ENCODE measurements around the gene KLK5.

KLK5 gene

GRCh38 chr19:50968716-50969412 is 16.0 kb upstream of the KLK5 start:
- no peak for DNase-seq

GRCh38 chr19:50967929-50968715 is 15.3 kb upstream of the KLK5 start:
- no peak for DNase-seq

GRCh38 chr19:50964266-50964665 is 11.4 kb upstream of the KLK5 start:
- no peak for DNase-seq

GRCh38 chr19:50963381-50963780 is 10.5 kb upstream of the KLK5 start:
- DNase-seq, result no peak

- DNase-seq, result no peak
Observed at GRCh38 chr19:50962245-50962644, 9.4 kb upstream of the KLK5 start.

GRCh38 chr19:50959731-50960500 is 7.1 kb upstream of the KLK5 start:
- DNase-seq, result no peak

DNA sequence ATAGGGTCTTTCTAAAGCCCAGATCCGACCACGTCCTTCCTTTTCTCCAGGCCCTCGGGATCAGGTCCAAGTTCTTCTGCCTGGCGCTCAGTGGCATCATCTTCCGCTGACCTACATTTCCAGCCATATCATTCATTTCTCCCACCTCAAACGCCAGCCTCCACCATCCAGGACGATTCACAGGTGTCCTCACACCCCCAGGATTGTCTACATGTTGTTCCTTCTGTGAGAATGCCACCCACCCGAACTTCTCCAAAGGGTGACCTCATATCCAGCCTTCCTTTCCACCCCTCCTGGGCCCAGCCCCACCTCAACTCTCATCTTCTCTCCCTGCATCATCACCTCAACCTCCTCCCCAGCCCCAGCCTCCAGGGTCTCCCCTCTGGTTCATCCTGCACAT is 4.7 kb upstream of the KLK5 start:
- DNase-seq, result no peak

DNA sequence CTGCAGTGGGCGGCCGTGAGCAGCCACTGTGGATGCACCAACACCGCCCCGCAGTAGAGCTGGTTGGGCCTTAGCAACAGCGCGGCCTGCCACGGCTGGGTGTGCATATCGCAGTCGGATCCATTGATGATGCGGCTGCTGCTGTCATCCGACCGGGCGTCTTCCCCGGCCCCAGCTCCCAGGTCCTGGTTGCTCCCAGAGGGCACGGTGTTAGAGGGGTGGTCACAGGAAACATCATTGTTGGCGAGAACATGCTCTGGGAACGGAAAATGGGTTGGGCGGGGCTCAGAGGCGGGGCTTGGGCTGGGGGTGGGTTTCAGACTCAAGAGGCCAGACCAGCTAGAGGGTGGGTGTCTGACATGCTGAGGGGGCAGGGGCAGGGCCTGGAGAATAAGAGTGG is 3.0 kb downstream of the KLK5 start:
- DNase-seq, result no peak

DNA sequence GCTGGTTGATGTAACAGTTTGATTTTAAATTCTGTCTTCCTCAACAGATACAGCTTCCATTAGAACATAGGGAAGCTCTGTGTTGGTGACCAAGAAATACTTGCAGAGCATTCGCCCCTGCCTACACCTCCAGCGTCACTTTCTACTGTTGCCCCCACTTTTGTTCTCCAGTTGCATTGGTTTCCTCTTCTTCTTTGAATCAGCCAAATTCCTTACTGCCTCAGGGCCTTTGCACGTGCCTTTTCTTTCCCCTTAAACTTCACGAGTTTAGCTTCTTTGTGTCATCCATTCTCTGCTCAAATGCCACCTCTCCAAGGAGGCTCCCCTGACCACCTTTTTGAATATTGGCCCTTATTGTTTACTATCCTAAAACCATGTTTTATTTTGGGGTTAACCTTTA is 5.7 kb downstream of the KLK5 start:
- no peak for DNase-seq

GRCh38 chr19:50944795-50945194 is 8.0 kb downstream of the KLK5 start:
- no peak for DNase-seq

DNA sequence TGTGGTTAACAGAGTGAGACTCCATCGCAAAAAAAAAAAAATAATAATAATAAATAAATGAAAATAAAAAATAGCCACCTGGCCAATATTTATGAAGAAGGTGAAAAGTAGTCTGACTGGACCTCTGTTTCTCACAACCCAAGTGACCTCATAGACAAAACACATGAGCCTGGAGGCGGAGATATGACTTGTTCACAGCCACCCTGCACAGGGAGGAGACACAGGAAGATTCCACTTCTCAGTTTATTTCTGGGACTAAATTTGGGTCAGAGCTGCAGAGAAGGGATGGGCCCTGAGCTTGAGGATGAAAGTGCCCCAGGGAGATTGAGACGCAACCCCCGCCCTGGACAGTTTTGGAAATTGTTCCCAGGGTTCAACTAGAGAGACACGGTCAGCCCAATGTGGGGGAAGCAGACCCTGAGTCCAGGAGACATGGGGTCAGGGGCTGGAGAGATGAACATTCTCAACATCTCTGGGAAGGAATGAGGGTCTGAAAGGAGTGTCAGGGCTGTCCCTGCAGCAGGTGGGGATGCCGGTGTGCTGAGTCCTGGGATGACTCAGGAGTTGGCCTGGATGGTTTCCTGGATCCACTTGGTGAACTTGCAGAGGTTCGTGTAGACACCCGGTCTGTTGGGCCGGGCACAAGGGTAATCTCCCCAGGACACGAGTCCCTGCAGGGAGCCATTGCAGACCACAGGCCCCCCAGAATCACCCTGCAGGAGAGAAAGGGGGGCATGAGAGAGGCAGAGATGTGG is 9.6 kb downstream of the KLK5 start:
- no peak for DNase-seq

- DNase-seq, result no peak
Observed at GRCh38 chr19:50939596-50939995, 13.2 kb downstream of the KLK5 start.

GRCh38 chr19:50933640-50934039 is 19.2 kb downstream of the KLK5 start:
- DNase-seq, result peak; percentile 5

GRCh38 chr19:50932690-50933083 is 20.2 kb downstream of the KLK5 start:
- DNase-seq, result no peak

DNA sequence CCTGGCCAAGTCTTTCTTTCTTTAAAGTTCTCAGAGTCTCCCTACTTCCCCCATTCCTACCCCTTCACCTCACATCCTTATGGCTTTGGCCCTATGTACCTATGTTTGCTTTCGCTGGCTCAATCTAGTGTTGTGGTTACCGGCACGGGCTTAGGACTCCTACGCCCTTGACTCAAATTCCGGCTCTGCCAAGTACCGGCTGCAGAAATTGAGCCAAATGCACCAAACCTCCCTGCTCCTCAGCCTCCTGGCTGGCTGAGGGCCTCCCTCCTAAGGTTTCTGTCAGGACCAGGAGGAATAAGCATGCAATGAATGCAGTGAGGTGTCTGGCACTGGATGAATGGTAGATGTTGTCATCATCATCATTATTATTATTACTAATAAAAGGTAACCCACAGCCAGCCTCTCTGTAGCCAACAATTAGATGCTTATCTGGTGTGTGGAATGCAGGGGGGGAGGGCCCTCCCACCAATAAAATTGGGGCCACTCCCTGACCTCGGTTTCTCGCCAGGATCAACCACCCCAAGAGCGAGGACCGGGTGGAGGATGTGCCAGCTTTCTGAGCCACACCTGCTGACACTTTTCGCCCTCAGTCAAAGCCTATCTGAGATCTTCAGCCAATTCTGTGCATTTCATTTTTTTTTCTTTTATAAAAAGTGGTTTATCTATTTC is 20.7 kb downstream of the KLK5 start:
- no peak for DNase-seq

DNA sequence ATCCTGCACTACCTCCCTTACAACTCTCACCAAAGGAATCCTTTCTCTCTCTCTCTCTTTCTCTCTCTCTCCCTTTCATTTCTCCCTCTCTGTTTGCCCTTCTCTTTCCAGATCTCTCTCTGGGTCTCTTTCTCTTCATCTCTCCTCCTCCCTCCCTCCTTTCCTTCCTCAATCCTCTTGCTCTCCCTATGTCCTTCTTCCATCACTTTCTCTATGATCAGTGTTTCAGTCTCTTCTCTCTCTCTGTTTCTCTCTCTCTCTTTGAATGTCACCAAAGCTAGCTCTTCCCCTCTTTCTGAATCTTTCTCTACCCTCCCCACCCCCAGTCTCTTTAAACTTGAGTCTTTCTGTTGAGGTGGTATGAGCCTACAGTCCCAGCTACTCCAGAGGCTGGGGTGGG is 21.8 kb downstream of the KLK5 start:
- DNase-seq, result no peak

GRCh38 chr19:50928831-50929230 is 24.0 kb downstream of the KLK5 start:
- no peak for DNase-seq

DNA sequence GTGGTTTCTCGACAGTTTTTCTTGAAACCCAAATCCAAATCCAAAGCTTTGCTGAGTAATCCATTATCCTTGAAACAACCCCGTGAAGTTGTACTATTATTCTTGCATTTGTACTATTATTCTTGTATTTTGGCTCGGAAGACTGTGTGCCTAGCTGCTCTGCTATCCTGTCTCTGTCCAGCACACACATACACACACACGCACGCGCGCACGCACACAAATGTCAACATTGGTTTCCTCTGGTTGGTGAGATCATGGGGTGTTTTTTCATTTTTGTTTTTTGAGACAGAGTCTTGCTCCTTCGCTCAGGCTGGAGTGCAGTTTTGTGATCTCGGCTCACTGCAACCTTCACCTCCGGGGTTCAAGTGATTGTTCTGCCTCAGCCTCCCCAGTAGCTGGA is 26.7 kb downstream of the KLK5 start:
- DNase-seq, result no peak

DNA sequence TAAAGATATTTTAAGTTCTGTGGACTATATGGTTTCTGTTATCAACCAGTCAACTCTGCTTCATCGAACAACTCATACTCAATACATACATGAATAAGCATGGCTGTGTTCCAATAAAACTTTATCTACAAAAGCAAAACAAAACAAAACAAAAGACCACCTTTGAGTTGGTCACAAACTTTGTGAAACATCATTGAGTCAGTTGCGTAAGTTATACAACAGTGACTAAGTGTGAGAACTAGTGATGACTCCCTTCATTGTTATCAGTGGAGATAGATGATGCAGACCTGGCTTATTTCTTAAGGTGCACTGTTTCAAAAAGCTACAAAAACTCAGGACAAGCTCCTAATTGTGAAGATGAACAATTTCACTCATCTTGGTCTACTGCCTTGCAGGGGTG is 27.1 kb downstream of the KLK5 start:
- no peak for DNase-seq

DNA sequence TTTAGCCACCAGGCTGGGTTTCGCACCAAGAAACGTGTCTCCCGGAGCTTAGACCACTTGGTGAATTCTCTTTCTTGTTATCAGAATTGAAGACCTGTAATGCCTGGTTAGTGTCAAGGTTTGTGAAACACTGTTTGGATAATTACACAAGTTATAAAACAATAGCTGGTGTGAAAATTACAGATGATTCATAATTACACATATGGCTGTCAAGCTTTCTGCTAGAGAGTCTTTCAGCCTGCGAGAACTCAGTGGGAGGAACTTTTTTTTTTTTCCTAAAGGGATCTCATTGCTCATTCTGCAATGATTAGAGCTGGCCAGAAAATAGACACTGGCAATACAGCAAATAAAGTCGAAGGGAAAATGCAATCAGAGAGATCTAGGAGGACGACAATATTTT is 28.3 kb downstream of the KLK5 start:
- no peak for DNase-seq

GRCh38 chr19:50922317-50922853 is 30.5 kb downstream of the KLK5 start:
- peak; percentile 68 for DNase-seq

Measured in HCEC 1CT (cell line).